Fibroblast of lung (primary cell): ENCODE measurements around the gene SEPTIN8. TPM values are rescaled to one million over a fixed set of nuclear protein-coding genes. Genes with fewer than 3 reads are reported as not detected.

Experiments used
- DNase-seq, 2 donors: peaks; one replicate each; pipeline versions ENCODE4 v3.0.0 to v3.0.0-alpha.2; 2010; ENCODE audit warnings: low read depth in 2 of 2
- H2AFZ ChIP-seq: 2 replicates; pipeline ENCODE4 v1.5.1; 2012; ENCODE audit warnings: low read length, control low read depth, inconsistent platforms
- H3K27ac ChIP-seq: 2 replicates; pipeline ENCODE4 v1.5.1; 2011; ENCODE audit warnings: low read length, control low read depth; ENCODE audit not compliant: insufficient read depth
- H3K27me3 ChIP-seq: 2 replicates; pipeline ENCODE4 v1.5.1; 2011; ENCODE audit warnings: mild to moderate bottlenecking, low read length; ENCODE audit not compliant: control insufficient read depth, insufficient read depth
- H3K36me3 ChIP-seq: 2 replicates; pipeline ENCODE4 v1.5.1; 2011; ENCODE audit warnings: low read length; ENCODE audit not compliant: control insufficient read depth, insufficient read depth
- H3K4me1 ChIP-seq: 2 replicates; pipeline ENCODE4 v1.5.1; 2011; ENCODE audit warnings: low read length; ENCODE audit not compliant: control insufficient read depth, insufficient read depth; ENCODE audit errors: extremely low read depth
- H3K4me2 ChIP-seq: 2 replicates; pipeline ENCODE4 v1.5.1; 2011; ENCODE audit warnings: low read length, control low read depth; ENCODE audit not compliant: insufficient read depth; ENCODE audit errors: extremely low read depth
- H3K4me3 ChIP-seq, 4 experiments: fragments of 200-600 bp in 1 of 4; sonication (generic) in 1 of 4; replicated peaks in 1 of 4; 2 replicates each; pipeline ENCODE4 v1.5.1; 2011 to 2016; ENCODE audit warnings: low read length in 4 of 4, low read depth in 3 of 4, mild to moderate bottlenecking in 3 of 4, control low read depth in 2 of 4, inconsistent platforms in 1 of 4, mixed read lengths in 1 of 4; ENCODE audit not compliant: insufficient read depth in 1 of 4; ENCODE audit errors: control extremely low read depth in 1 of 4
- H3K79me2 ChIP-seq: 2 replicates; pipeline ENCODE4 v1.5.1; 2012; ENCODE audit warnings: mild to moderate bottlenecking, low read length, inconsistent platforms; ENCODE audit not compliant: control insufficient read depth, insufficient read depth
- H3K9ac ChIP-seq: 2 replicates; pipeline ENCODE4 v1.5.1; 2011; ENCODE audit warnings: mild to moderate bottlenecking, low read length, control low read depth; ENCODE audit not compliant: insufficient read depth
- H3K9me3 ChIP-seq: 2 replicates; pipeline ENCODE4 v1.5.1; 2012; ENCODE audit warnings: low read depth, low read length; ENCODE audit not compliant: control insufficient read depth, insufficient read depth
- H4K20me1 ChIP-seq: 2 replicates; pipeline ENCODE4 v1.5.1; 2011; ENCODE audit warnings: low read length; ENCODE audit not compliant: control insufficient read depth, insufficient read depth; ENCODE audit errors: extremely low read depth
- EZH2 ChIP-seq: IDR thresholded peaks from 2 replicates; pipeline ENCODE4 v1.5.1; 2012; ENCODE audit warnings: low read length, control low read depth, mild to moderate bottlenecking; ENCODE audit errors: missing control alignments
- polyA plus RNA-seq, 2 donors: library from polyadenylated mRNA; depleted of rRNA in 1 of 2; stranded (reverse) in 1 of 2; unstranded in 1 of 2; fragments of >200 nt; gene quantifications; 2 replicates each; pipeline ENCODE4 v1.2.1, GENCODE V29; 2011 to 2012; ENCODE audit warnings: missing spikeins in 1 of 2
- total RNA-seq: library from RNA; depleted of rRNA; stranded (reverse); fragments of >200 nt; gene quantifications from 2 replicates; pipeline ENCODE4 v1.2.1, GENCODE V29; 2014
- TF ChIP-seq, protein P1 (sequence below), 2 donors: IDR thresholded peaks in 1 of 2; conservative IDR thresholded peaks in 1 of 2; 1 replicate in 1 of 2; 2 replicates in 1 of 2; pipeline ENCODE4 v1.5.1; 2011 to 2012; ENCODE audit warnings: low read length in 2 of 2, control low read depth in 1 of 2, inconsistent platforms in 1 of 2, low read depth in 1 of 2, mild to moderate bottlenecking in 1 of 2

SEPTIN8 gene
- total and polyA plus RNA-seq, 2 donors (not counting 1 experiment from before 2014, with no cell fraction given) = 62.1 to 64.2 TPM

DNA sequence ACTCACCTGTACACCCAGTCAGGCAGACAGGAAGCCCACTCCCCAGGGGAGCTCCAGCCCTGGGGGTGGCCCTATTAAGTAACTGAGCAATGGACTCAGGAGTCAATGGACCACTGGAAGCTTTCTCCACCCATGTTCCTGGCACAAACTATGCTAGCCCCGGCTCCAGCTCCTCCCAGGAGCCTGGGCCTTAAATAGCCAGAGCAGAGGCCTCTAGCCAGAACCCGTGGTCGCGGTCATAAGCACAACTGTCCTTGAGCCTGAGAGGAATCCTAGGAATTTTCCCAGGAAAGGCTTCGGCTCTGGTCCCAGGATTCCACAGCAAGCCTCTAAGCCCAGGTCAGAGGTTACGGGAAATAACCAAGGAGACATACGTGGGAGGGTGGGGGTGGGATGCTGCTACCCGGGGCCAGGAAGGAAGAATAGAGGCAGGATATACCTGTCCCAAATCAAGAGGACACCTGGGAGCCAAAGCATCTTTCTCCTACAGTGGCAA lies 5.5 kb downstream of the SEPTIN8 start:
- peak overlapping the region; percentile 44 for H3K27ac ChIP-seq
- no peaks in the 10 kb centered on the region for H4K20me1 ChIP-seq
- peak; percentile 48 to 76 for DNase-seq
- no peak overlapping the region for H3K4me3 ChIP-seq
- H3K4me2 ChIP-seq = no peak overlapping the region
- H3K9ac ChIP-seq = no peak overlapping the region
- H3K79me2 ChIP-seq = peaks cover 71% of the 10 kb centered on the region
- TF ChIP-seq, protein P1, sequence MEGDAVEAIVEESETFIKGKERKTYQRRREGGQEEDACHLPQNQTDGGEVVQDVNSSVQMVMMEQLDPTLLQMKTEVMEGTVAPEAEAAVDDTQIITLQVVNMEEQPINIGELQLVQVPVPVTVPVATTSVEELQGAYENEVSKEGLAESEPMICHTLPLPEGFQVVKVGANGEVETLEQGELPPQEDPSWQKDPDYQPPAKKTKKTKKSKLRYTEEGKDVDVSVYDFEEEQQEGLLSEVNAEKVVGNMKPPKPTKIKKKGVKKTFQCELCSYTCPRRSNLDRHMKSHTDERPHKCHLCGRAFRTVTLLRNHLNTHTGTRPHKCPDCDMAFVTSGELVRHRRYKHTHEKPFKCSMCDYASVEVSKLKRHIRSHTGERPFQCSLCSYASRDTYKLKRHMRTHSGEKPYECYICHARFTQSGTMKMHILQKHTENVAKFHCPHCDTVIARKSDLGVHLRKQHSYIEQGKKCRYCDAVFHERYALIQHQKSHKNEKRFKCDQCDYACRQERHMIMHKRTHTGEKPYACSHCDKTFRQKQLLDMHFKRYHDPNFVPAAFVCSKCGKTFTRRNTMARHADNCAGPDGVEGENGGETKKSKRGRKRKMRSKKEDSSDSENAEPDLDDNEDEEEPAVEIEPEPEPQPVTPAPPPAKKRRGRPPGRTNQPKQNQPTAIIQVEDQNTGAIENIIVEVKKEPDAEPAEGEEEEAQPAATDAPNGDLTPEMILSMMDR (conservative IDR thresholded peaks at IDR 0.05 in 1 of 2, IDR thresholded peaks at IDR 0.05 in 1 of 2; ENCODE audit: low read depth in 1 of 2, low read length in 2 of 2) = no peak
- no peak for TF ChIP-seq EZH2
- H3K27me3 ChIP-seq = no peaks in the 10 kb centered on the region
- H3K4me1 ChIP-seq = peaks cover 33% of the 10 kb centered on the region
- no peaks in the 10 kb centered on the region for H3K36me3 ChIP-seq
- H3K9me3 ChIP-seq = no peaks in the 10 kb centered on the region
- no peak overlapping the region for H2AFZ ChIP-seq

DNA sequence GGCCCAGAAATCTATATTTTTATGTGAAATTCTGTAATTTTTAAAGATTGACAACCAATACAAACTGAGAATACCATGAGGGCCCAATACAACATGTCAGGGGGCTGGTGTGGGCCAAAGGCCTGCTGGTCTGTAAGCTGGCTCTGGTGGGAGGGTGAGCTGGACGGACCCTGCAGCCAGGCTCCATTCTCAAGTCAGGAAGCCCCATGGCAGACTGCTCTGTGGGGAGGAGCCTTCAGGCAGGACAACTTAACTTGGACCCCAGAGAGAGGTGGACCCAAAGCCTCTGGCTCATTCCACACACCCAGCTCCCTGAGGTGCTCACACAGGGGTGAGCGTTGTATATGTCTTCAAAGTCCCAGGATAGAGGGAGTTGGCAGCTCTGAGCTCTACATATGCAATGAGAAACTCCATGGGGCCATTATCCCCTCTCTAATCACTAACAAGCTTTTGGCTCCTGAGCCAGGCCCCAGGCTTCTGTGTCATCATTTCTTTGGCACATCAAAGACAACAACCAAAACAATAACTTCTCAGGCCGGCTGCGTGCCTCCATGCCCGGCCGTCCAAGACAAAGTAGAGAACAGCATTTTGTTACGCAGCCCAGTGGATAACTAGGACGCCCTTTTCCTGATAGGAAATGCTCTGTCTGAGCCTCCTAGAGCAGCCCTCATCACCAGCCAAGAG lies 6.4 kb downstream of the SEPTIN8 start:
- Histone ChIP-seq H3K27me3 (no peaks in the 10 kb centered on the region), H3K79me2 (peaks cover 72% of the 10 kb centered on the region), H4K20me1 (no peaks in the 10 kb centered on the region), H3K36me3 (no peaks in the 10 kb centered on the region), H3K4me2 (no peak overlapping the region), H3K27ac (peak overlapping the region; percentile 44), H3K4me1 (peaks cover 32% of the 10 kb centered on the region), H2AFZ (no peak overlapping the region), H3K9ac (no peak overlapping the region), H3K9me3 (no peaks in the 10 kb centered on the region), H3K4me3 (no peak overlapping the region)
- TF ChIP-seq EZH2 = no peak
- TF ChIP-seq, protein P1 (conservative IDR thresholded peaks at IDR 0.05 in 1 of 2, IDR thresholded peaks at IDR 0.05 in 1 of 2; ENCODE audit: low read depth in 1 of 2, low read length in 2 of 2) = no peak
- DNase-seq = no peak

DNA sequence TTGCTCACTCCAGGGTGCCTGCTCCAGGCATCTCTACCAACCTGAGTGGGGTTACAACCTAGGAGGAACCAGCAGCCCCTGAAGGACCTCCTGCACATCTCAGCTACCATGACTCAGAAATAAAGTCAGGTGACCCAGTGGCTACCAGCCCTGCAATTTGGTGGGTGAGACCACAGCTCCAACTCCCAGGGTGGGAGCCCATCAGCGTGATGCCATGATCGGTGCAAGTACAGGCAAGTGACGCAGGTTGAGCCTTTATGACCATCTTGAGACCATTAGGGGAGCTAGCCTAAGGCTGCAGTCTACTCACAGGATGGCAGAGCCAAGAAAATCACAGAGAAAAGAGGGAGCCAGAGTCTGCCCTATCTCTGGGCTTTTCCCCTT lies 8.6 kb downstream of the SEPTIN8 start:
- H3K27ac ChIP-seq = no peak overlapping the region
- peaks cover 7% of the 10 kb centered on the region for H3K36me3 ChIP-seq
- peaks cover 25% of the 10 kb centered on the region for H3K4me1 ChIP-seq
- H3K9ac ChIP-seq = no peak overlapping the region
- no peak overlapping the region for H3K4me3 ChIP-seq
- TF ChIP-seq, protein P1 (conservative IDR thresholded peaks at IDR 0.05 in 1 of 2, IDR thresholded peaks at IDR 0.05 in 1 of 2; ENCODE audit: low read depth in 1 of 2, low read length in 2 of 2) = no peak
- no peaks in the 10 kb centered on the region for H4K20me1 ChIP-seq
- no peak overlapping the region for H3K4me2 ChIP-seq
- H3K79me2 ChIP-seq = peaks cover 57% of the 10 kb centered on the region
- DNase-seq = no peak
- H2AFZ ChIP-seq = no peak overlapping the region
- no peaks in the 10 kb centered on the region for H3K9me3 ChIP-seq
- no peaks in the 10 kb centered on the region for H3K27me3 ChIP-seq
